K562 (cell line): ENCODE results near the gene HIP1R. TPM values are rescaled to one million over a fixed set of nuclear protein-coding genes. Genes with fewer than 3 reads are reported as not detected.

Experiments used
- BHLHE40 ChIP-seq: IDR thresholded peaks from 2 replicates; pipeline ENCODE4 v1.6.1; 2011; ENCODE audit warnings: low read length, improper control_type of control experiment
- BRD4 ChIP-seq: fragments of 200-600 bp; sonication (generic); IDR thresholded peaks from 2 replicates; pipeline ENCODE4 v1.6.1; 2017; ENCODE audit warnings: inconsistent platforms
- C11orf30 ChIP-seq: fragments of 450-650 bp; IDR thresholded peaks from 2 replicates; pipeline ENCODE4 v1.6.1; 2016; ENCODE audit warnings: low read depth, mild to moderate bottlenecking
- CBFA2T3 ChIP-seq: fragments of 450-650 bp; IDR thresholded peaks from 2 replicates; pipeline ENCODE4 v1.6.1; 2017
- CBX5 ChIP-seq: IDR thresholded peaks from 2 replicates; pipeline ENCODE4 v1.6.1; 2014; ENCODE audit warnings: low read depth, borderline replicate concordance
- DACH1 ChIP-seq: fragments of 450-650 bp; IDR thresholded peaks from 2 replicates; pipeline ENCODE4 v1.6.1; 2018; ENCODE audit not compliant: partially characterized antibody
- E2F6 ChIP-seq, 2 experiments: IDR thresholded peaks; 2 replicates each; pipeline ENCODE4 v1.6.1; 2011; ENCODE audit warnings: borderline replicate concordance in 1 of 2, control low read depth in 1 of 2, low read depth in 1 of 2, low read length in 1 of 2, mild to moderate bottlenecking in 1 of 2, mixed read lengths in 1 of 2, moderate library complexity in 1 of 2; ENCODE audit not compliant: insufficient read depth in 1 of 2, insufficient read length in 1 of 2, poor library complexity in 1 of 2, severe bottlenecking in 1 of 2; ENCODE audit errors: extremely low read depth in 1 of 2
- FIP1L1 ChIP-seq: fragments of 200-400 bp; formaldehyde crosslinking; IDR thresholded peaks from 2 replicates; pipeline ENCODE4 v1.6.1; 2018; ENCODE audit warnings: mild to moderate bottlenecking, low read depth, low read length; ENCODE audit not compliant: poor library complexity, severe bottlenecking
- FOXP4 ChIP-seq: sonication (generic); formaldehyde crosslinking; IDR thresholded peaks from 2 replicates; pipeline ENCODE4 v1.8.0; 2022; ENCODE audit warnings: mild to moderate bottlenecking, missing genetic modification reagents, borderline replicate concordance
- JUND ChIP-seq, 2 experiments: IDR thresholded peaks; 2 replicates in 1 of 2; 3 replicates in 1 of 2; pipeline ENCODE4 v1.6.1; 2011; ENCODE audit warnings: borderline replicate concordance in 2 of 2, low read depth in 2 of 2, low read length in 2 of 2, improper control_type of control experiment in 1 of 2, missing biosample characterization in 1 of 2, missing genetic modification characterization in 1 of 2, missing genetic modification reagents in 1 of 2
- MBD1 ChIP-seq: fragments of 250-450 bp; sonication (Bioruptor Pico); IDR thresholded peaks from 2 replicates; pipeline ENCODE4 v1.8.0; 2022; ENCODE audit warnings: inconsistent platforms
- MLLT1 ChIP-seq, 2 experiments: fragments of 450-650 bp; IDR thresholded peaks; 2 replicates each; pipeline ENCODE4 v1.6.1; 2016
- NBN ChIP-seq: fragments of 450-650 bp; IDR thresholded peaks from 2 replicates; pipeline ENCODE4 v1.6.1; 2016; ENCODE audit warnings: low read depth, mild to moderate bottlenecking
- NONO ChIP-seq, 2 experiments: fragments of 200-400 bp in 1 of 2; fragments of 450-650 bp in 1 of 2; formaldehyde crosslinking in 1 of 2; IDR thresholded peaks; 2 replicates each; pipeline ENCODE4 v1.6.1; 2017; ENCODE audit warnings: low read depth in 2 of 2, mild to moderate bottlenecking in 2 of 2, moderate library complexity in 2 of 2, low read length in 1 of 2
- NR3C1 ChIP-seq: sonication (generic); formaldehyde crosslinking; IDR thresholded peaks from 2 replicates; pipeline ENCODE4 v1.8.1; 2022; ENCODE audit warnings: missing genetic modification reagents
- RCOR1 ChIP-seq, 2 experiments: IDR thresholded peaks; 2 replicates each; pipeline ENCODE4 v1.6.1; 2012; ENCODE audit warnings: low read depth in 2 of 2, low read length in 2 of 2, borderline replicate concordance in 1 of 2, improper control_type of control experiment in 1 of 2
- TEAD2 ChIP-seq: fragments of 450-650 bp; IDR thresholded peaks from 2 replicates; pipeline ENCODE4 v1.6.1; 2016; ENCODE audit warnings: missing genetic modification characterization, control low read depth, missing compliant biosample characterization
- ZNF699 ChIP-seq: fragments of 250-450 bp; sonication (Bioruptor Pico); IDR thresholded peaks from 2 replicates; pipeline ENCODE4 v1.8.0; 2021; ENCODE audit warnings: mild to moderate bottlenecking, moderate library complexity; ENCODE audit not compliant: insufficient replicate concordance
- ZNF707 ChIP-seq: fragments of 250-450 bp; sonication (Bioruptor Pico); conservative IDR thresholded peaks from 2 replicates; pipeline ENCODE4 v1.8.0; 2022; ENCODE audit warnings: inconsistent platforms, mild to moderate bottlenecking, moderate library complexity
- polyA plus RNA-seq, 8 experiments: library from polyadenylated mRNA; depleted of rRNA in 4 of 8; stranded (reverse) in 5 of 8; unstranded in 3 of 8; fragments of >200 nt; fragmentation: Nextera tagmentation in 2 of 8; fragmentation: Illumina TruSeq in 1 of 8; extraction: Ambion mirVana in 2 of 8; extraction: Trizol in 1 of 8; gene quantifications; 2 replicates each; pipeline versions ENCODE4 v1.2.1 to v1.2.3, GENCODE V29; 2011 to 2014; ENCODE audit warnings: inconsistent platforms in 1 of 8, missing spikeins in 1 of 8
- total RNA-seq, 7 experiments: library from RNA; depleted of rRNA in 6 of 7; stranded (reverse); fragments of >200 nt in 6 of 7; fragmentation: Illumina TruSeq in 2 of 7; extraction: Trizol in 2 of 7; gene quantifications; 2 replicates each; pipeline versions ENCODE4 v1.2.1 to v1.2.3, GENCODE V29; 2011 to 2021; ENCODE audit warnings: low replicate concordance in 1 of 7

HIP1R gene
- total and polyA plus RNA-seq, 9 of the 15 experiments (the other 6 are each of a cell fraction or from before 2014, with no cell fraction given), result 0.15 to 31.0 (median 14.2) TPM

GRCh38 chr12:122895704-122896636, 60.7 kb downstream of the HIP1R start, which contains the start of gene VPS37B (continued):
- TF ChIP-seq FIP1L1, result peak; percentile 77
- peak; percentile 67 to 90 for TF ChIP-seq E2F6 (IDR thresholded peaks at IDR 0.05; ENCODE audit: borderline replicate concordance in 1 of 2, extremely low read depth in 1 of 2, insufficient read depth in 1 of 2, insufficient read length in 1 of 2, low read depth in 1 of 2, low read length in 1 of 2, poor library complexity in 1 of 2, severe bottlenecking in 1 of 2)
- peak; percentile 78; the same call in 1 of the 2 replicates for TF ChIP-seq MBD1 (CRISPR knock-in tag)
- no peak for TF ChIP-seq NR3C1
- TF ChIP-seq RCOR1 (IDR thresholded peaks at IDR 0.05; ENCODE audit: borderline replicate concordance in 1 of 2, low read depth in 2 of 2, low read length in 2 of 2), result peak; percentile 16 to 88; a peak in 2 of 4 replicates
- no peak for TF ChIP-seq ZNF707 (CRISPR knock-in tag)
- peak; percentile 0 to 62; a peak in 1 of 4 replicates for TF ChIP-seq MLLT1 (IDR thresholded peaks at IDR 0.05)
- TF ChIP-seq BRD4, result 0 out of 2 replicates have a peak, but pooled peaks have one; percentile 31
- peak; percentile 100 for TF ChIP-seq NBN
- TF ChIP-seq ZNF699 (CRISPR knock-in tag), result no peak
- TF ChIP-seq CBFA2T3, result peak; percentile 27
- TF ChIP-seq C11orf30, result no peak; the same call in 1 of the 2 replicates
- peak; percentile 66 for TF ChIP-seq CBX5
- TF ChIP-seq DACH1, result peak; percentile 47
- TF ChIP-seq JUND (IDR thresholded peaks at IDR 0.05; ENCODE audit: borderline replicate concordance, low read depth, low read length), result peak; percentile 95
- TF ChIP-seq JUND (tag; IDR thresholded peaks at IDR 0.05; ENCODE audit: borderline replicate concordance, low read depth, low read length), result peak; percentile 94
- TF ChIP-seq BHLHE40, result peak; percentile 84
- TF ChIP-seq FOXP4 (CRISPR knock-in tag), result peak; percentile 94; the same call in 1 of the 2 replicates
- TF ChIP-seq NONO (IDR thresholded peaks at IDR 0.05; ENCODE audit: low read depth in 2 of 2, low read length in 1 of 2), result peak; percentile 64 to 89; a peak in 3 of 4 replicates
- 0 out of 2 replicates have a peak, but pooled peaks have one; percentile 36 for TF ChIP-seq TEAD2
